Activated T-cell treated with anti-CD3 and anti-CD28 coated beads for 24 hours (primary cell): Measurements from ENCODE around the gene AFAP1L2.

Source experiments
- DNase-seq: peaks from one replicate; pipeline ENCODE4 v3.0.0-alpha.2; 2020; ENCODE audit warnings: low read depth

AFAP1L2 gene

DNA sequence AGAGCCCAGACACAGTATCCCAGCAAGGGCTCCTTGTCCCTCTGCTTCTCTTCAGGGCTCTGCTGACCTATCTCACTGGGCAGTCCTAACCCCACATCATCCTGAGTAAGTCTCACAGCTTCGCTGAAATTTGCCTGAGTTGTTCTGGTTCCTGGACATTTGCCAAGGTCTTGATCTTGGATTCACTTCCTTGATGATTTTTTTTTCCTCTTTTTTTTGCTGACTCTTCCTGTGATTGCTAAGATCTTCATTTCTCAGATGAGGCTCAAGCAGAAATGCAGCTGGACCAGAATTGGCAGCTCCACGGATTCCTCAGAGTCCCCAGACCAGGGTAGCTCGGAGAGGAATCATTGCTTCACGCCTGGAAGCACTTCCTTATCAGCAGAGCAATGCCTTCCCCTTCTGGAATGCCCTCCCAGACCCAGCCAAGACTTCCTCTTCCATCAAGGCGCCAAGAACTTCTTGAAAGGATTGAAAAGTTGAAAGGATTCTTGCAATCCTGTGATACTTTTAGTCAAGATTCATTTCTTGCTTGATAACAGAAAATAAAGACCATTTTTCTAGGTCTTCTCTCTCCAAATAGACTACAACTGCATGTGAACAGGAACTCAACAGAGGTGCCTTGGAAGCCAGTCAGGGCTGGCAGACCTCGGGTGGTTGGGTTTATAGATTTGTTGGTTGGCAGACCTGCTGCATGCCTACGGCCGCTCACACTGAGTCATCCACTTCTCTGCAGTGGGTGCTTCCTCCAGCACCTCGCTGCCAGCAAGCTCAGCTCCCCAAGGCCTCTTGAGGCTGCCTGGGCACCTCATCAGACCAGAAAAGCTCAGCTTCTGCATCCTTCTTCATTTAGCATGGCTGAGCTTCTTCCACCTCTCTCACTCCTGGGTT lies 8.8 kb upstream of the AFAP1L2 start:
- no peak for DNase-seq

DNA sequence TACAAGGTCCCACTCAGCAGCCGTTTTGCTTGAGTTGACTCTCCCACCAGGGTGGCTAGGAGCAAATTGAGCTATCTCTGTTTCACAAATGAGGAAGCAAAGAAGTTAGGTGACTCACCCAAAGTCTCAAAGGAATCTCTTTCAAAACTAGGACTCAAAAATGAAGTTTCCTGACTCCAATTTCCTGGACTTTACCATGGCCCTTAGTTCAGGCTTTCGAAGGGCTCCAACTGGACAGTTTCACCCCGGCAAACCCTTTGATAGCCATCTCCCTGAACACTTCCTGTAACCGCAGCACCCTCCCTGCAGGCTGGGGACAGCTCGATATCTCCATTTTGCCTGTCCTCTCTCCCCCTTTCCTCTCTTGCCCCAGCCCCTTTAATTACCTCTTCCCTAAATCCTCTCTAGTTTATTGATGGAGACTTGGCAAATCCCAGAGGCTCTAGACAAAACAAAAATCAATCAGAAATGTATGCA lies 4.7 kb upstream of the AFAP1L2 start:
- DNase-seq: no peak

DNA sequence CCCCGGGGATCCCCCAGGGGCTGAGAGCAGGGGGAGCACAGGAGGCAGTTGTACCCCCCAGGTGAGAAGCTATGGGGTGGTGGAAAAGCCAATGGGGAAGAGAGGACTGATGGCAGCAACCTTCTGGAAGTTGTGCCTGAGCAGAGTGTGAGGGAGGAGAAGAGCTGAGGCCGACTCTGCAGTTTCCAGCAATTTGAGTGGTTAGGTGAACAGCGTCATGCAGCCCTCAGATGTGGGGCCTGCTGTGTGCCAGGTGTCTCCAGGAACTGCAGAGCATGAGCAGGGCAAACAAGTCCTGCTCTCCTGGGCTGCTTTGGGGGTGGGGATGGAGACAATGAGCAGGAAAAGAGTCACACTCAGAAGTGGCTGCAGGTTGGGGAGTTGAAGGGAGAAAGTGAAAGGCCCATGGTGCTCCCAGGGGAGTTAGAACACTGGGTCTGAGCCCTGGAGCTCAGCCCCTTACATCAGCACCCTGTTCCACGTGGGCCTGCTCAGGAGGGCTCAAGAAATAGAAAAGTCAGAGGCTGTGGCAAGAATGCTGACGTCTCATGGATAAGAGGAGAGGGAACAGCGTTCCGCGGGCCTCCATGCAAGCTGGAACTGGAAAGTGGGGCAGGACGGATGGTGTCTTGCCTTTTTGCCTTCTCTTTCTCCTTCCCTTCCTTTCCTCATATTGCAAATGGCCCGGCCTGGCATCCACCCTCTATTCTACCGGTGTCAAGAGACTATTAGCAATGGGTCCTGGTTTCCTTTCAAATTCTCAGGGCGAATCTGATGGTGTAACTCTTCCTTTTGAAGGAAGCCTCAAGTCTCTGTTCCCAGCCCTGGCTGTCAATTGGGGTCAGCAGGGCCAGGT lies 4.0 kb upstream of the AFAP1L2 start:
- DNase-seq: no peak

DNA sequence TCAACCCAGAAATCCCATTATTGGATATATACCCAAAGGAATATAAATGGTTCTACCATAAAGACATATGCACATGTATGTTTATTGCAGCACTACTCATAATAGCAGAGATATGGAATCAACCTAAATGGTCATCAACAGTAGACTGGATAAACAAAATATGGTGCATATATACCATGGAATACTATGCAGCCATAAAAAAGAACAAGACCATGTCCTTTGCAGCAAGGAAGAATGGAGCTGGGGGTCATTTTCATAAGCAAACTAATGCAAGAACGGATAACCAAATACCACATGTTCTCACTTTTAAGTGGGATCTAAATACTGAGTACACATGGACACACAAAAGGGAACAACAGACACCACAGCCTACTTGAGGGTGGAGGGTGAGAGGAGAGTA lies 2.2 kb upstream of the AFAP1L2 start:
- no peak for DNase-seq

DNA sequence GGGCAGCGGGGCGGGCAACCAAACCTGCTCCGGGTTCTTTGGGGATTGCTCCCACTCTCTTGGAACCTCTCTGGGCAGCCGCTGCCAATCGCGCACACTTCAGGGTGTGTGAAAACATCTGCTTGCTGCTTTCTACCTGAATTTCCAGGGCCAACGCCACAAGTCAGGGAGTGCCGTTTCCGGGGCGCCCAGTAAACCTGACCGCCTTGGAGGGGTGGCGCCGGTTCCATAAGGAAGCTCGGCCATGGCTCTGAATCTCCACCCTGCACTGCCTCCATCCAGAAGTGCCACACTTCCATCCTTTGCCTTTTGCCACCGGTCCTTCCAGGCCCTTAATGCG lies 679 bp upstream of the AFAP1L2 start:
- no peak for DNase-seq

DNA sequence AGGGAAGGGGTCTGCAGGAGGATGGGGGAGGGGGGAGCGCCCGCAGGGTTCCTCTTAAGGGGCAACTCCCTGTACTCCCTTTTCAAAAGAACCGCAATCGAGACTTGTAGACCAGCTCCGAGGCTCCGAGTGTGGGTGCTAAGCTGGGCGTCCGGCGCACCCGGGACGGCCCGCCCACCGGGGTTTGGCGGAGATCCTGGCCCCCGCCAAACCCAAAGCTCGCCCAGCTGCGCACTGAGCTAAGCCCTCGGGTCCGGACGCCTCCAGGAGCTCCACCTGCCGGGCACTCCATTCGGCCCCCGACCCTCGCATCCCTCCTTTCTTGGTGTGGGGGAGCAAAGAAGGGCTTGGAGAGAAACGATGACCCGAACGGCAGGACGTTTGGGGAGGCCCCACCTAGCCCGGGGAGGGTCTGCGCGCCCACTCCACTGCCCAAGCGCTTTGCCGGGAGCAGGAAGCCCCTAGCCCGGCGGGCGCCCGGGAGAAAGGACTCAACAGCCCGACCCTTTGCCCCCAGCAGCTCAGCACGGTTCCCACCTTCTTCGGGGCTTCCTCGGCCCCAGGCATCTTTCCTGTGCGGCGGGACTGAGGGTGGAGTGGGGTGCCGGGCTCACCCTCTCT lies 651 bp downstream of the AFAP1L2 start:
- DNase-seq: no peak

DNA sequence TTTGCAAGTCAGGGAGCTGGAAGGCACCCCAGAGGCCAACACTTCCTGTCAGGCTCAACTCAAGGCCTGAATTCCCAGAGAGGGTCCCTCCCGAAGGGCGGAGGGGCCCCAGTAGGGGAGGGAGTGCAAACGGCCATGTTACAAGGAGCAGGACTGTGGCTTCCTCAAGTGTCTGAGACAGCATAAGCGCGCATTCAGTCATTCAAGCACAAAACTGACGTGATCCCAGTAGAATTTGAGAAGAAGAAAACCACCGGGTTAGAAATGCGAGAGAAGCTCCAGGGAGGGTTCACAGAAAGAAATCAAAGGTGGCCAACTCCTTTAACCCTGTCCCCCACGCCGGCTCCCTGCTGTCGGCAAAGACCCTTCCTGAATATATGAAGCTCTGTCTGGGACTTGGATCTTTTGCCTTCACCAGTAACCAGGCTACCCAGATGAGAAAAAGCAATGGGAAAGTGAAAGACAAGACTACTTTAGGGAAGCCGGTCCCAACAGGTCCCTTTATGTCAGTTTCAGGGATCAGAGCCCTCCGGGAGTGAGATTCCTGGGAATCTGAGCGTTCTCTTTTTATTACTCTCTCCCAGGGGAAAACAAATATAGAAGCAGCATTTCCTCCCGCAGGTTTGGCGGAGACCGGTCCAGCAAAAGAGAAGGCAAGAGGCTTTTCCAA lies 1.3 kb downstream of the AFAP1L2 start:
- DNase-seq: no peak

DNA sequence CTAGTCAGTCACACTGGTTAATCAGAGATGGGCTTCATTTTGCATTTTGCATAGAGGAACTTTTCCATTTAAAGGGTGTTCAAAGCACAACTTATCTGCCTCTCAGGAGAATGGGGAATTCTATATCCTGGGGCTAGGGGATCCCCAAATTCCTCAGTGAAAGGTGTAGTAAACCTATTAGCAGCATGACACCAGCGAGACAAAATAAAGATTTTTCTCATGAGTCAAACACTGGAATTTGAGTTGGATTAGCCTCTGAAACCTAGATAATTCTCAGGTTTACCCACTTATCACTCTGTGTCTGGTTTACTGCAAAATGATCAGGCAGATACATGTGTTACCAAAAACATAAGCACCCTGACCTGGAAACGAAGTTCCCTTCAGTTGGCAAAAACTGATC lies 2.1 kb downstream of the AFAP1L2 start:
- no peak for DNase-seq

DNA sequence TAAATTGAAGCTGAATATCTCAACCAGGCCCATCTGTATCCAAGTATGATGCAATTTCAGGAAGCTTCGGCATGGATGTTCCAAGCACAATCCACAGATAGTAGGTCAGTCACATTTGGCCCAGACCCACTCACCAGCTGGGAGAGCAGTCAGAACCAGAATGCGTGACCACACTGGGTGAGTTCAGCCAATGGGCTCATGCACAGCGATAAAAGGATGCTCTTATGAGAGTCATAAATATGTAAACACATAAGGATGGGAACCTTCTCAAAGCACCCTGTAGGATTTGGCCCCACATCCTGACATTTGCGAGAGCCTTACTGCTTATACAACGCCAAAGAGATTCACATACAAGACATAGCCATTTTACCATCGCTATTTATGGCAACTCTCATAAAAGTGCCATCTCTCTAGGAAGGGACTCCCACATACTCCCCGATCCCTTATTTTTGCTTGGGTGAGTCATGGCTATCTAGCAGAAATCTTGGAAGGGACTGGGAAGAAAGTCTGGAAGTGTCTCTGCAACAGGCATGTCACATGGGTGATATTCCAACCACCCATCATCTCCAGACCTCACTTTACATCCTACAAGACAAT lies 3.0 kb downstream of the AFAP1L2 start:
- no peak for DNase-seq

DNA sequence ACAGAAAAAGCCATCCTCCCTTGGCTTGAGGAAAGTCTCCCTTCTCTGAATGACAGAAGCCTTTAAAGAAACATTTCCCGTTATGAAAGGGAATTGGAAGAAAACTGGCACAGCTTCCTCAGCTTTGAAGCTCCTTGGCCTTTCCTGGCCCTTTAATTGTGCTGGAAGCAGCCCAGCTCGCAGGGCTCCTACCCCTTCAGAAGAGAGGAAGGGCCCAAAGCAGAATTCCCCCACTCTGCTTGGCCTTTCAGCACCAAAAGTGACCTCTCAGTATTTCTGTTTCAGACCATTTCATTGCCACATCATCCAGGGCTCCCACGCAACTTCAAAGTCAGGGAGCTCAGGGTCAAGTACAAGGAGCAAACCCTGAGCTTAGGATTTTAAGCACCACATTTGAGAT lies 4.2 kb downstream of the AFAP1L2 start:
- no peak for DNase-seq

DNA sequence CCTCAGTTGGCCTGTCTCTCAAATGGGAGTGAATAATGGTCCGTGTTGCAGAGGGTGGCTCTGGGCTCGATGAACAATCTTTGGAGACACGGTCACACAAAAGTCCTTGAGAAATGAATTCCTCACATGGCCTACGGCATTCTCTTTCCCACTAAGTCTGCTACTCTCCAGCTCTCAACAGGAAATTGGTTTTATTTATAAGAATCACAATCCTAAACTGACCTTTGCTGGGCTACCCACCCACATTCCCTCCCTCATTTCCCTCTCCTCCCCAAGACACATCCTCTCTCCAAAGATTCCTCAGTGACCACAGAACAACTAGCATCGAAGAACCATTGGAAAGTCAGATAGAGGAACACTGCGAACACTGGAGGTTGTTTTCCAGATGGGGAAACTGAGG lies 4.7 kb downstream of the AFAP1L2 start:
- no peak for DNase-seq

DNA sequence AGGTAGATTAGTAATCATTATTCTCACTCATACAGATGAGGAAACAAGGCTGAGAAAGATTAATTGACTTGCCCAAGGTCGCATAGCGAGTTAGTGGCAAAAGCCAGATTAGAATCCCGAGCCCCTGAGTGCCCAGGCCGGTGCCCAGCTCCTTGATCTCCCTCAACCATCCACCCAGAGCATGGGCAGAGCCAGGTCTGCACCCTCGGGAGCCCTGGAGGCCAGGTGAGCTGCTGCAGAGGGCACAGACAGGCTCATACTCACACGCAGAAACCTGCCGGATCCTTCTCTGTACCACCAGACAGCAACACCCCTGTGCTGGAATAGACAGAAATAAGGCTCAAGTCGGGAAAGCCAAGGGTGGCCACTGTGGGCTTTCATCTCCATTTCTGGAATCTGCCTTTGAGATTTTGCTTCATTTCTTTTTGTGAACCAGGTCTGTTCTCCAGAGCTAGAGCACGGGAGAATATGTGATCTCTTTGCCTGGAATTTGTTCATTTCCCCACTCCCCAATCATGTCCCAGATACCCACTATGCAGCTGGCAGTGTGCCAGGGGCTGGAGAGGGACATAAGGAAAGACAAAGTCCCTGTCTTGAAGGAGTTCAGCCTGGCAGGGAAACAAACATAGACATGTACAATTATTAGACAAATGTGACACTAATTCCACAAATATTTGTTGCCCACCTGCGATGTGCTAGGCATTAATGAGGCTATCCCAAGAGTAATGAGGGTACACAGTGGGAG lies 5.5 kb downstream of the AFAP1L2 start:
- DNase-seq: no peak

DNA sequence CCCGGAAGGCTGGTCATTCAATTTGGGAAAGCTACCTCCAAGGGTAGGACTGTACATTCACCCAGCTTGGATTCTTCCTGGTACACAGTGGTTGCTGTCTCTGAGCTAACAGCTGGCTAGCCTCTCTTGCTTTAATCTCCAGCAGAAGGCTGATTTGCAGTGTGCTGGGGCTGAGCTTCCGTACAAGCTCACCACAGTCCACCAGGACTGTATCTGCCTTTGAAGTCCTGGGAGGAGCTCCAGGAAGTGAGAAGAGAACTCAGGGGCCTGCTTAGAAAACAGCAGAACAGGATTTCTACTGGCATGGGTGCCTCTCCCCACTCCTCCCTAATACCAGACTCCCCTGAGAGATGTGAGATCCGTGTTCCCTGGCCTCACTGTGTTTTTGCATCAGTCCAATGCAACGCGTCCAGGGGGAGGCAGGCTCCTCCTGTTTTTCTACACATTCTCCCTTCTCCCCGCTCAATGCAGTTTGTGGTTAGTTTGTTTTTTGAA lies 6.6 kb downstream of the AFAP1L2 start:
- no peak for DNase-seq

DNA sequence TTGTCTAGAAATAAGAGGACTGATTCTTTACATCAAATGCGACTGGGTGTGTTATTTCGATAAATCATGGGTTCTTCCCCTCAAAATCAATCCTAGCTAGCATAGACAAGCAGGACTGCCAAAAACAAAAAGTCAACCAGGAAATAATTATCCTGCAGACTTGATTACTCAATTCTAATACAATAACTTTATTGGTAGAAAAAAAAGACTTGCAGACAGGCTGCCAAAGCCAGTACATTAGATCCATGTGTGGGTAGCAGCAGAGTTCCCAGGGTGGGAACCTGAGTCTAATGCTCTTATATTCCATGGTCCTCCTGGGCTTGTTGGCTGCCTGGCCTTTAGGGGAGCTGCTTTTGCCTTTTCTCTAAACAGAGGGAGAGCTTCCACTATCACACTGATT lies 7.8 kb downstream of the AFAP1L2 start:
- DNase-seq: no peak

DNA sequence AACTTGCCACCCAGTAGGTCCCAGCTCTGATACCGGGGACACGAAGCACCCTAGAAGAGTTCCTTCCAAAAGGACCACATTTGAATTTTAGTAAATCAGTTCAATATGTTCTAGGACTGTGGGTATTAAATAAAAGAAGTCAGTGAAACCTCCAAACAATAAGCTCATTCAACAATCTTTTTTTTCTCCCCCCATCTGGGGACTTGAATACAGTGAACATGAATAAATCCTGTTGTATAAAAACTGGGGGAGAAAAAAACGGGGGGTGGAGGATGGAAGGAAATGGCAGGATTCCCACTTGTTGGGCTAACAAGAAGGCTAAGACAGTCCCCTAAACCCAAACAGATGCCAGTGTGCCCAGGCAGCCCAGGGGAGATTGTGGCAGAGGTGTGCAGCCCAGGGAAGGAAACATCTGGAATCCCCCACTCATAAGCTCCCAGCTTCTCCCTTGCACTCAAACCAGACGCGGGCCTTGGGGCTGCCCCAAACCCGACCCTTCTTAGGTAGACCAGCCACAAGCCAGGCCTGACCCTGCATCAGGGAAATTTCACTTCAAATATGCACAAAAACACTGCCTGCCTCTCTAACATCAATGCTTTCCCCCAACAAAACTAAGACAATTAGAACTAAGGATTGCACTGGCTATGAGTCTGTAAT lies 8.8 kb downstream of the AFAP1L2 start:
- DNase-seq: no peak

DNA sequence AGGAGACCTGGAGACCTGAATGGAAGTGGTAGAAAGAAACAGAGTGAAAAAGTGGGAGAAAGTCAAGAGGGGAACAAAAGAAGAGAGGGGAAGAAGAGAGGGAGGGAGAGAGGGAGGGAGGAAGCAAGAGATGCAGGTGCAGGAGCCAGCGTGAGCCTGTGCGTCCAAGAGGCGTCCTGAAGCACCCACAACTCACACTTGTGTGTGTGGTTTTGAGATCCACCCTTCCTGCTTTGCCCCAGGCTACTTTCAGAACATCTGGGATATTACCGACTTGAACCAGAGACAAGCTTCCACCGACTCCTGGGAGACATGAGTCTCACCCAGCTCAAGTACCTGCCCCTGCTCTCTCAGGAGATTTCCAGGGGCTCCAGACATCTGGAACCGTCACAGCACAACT lies 9.8 kb downstream of the AFAP1L2 start:
- DNase-seq: no peak

DNA sequence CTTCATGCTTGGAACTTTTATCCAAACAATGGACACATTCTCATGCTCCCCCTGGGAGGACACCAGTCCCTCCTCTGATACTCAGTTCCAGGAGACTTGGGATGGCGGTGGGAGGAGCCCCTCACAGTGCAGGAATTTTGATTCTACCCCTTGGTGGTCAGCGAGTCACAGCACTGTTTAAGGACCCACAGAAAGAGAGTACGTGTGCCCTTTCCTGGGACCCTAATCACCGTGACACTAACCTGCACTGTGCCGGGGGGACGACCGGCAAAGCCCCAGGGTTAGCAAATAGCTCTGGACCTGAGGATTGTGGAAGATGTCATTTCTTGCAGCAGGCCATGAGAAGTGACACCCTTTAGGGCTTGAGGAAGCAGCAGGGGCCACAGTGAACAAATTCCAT lies 10.4 kb downstream of the AFAP1L2 start:
- no peak for DNase-seq

DNA sequence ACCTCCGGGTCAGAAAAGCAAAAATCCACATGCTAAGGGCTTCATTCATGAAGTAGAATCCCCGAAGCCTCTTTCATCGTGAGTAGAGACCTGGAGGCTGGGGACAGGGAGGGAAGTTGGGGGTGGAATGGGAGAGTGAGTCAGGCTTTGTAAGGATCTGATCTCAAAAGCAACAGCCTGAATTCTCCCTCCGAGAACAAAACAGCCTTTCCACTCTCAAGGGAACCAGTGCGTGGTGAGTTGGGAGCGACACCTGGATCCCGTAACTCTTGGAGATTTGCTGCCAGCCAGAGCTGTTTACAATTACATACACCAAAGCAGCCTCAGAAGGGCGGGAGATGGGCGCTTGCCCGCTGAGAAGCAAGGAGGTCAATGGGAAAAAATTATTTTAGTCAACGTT lies 10.8 kb downstream of the AFAP1L2 start:
- DNase-seq: no peak

DNA sequence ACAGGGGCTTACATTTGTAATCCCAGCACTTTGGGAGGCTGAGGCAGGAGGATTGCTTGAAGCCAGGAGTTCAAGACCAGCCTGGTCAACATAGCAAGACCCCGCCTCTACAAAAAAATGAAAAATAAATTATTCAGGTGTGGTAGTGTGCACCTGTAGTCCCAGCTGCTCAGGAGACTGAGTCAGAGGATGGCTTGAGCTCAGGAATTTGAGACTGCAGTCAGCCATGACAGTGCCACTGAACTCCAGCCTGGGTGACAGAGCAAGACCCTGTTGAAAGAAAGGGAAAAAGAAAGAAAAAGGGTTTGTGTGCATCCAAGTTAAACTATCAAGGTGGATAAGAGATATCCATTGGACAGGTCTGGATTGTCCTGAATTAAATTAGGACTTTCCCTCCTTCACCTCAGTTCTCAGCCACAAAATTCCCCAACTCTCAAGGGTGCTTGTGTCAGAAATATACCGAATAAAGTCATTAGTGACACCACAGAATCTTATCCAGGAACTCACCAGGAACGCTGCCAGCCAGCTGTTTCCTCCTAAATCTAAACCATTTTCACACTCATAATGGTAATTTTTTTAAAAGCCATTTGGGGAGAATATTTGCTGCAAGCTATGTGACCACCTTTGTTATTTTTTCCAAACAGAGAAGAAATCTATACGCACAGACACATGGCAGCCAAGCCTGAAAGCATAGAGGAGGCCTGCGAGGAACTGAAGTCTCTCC lies 12.0 kb downstream of the AFAP1L2 start:
- DNase-seq: no peak

DNA sequence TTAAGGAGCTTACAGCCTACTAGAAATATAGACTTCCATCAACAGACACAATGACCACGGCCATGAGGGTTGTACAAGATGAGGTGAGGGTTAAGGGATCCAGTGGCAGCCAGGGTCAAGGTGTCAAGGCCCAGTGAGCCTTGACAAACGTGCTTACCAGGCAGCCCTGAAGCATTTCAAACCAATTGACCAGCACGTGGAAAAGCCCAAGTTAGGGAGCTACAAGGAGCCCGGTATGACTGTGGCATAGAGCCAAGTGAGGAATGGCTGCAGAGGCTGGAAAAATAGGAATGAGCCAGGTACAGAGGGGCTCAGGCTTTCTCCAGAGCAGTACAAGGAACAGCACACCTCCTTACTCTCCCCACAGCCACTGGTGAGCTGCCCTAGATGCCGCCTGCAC lies 12.7 kb downstream of the AFAP1L2 start:
- no peak for DNase-seq
